ENCODE data around the gene TMEM39A.

Gene TMEM39A, protein sequence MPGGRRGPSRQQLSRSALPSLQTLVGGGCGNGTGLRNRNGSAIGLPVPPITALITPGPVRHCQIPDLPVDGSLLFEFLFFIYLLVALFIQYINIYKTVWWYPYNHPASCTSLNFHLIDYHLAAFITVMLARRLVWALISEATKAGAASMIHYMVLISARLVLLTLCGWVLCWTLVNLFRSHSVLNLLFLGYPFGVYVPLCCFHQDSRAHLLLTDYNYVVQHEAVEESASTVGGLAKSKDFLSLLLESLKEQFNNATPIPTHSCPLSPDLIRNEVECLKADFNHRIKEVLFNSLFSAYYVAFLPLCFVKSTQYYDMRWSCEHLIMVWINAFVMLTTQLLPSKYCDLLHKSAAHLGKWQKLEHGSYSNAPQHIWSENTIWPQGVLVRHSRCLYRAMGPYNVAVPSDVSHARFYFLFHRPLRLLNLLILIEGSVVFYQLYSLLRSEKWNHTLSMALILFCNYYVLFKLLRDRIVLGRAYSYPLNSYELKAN

DNA sequence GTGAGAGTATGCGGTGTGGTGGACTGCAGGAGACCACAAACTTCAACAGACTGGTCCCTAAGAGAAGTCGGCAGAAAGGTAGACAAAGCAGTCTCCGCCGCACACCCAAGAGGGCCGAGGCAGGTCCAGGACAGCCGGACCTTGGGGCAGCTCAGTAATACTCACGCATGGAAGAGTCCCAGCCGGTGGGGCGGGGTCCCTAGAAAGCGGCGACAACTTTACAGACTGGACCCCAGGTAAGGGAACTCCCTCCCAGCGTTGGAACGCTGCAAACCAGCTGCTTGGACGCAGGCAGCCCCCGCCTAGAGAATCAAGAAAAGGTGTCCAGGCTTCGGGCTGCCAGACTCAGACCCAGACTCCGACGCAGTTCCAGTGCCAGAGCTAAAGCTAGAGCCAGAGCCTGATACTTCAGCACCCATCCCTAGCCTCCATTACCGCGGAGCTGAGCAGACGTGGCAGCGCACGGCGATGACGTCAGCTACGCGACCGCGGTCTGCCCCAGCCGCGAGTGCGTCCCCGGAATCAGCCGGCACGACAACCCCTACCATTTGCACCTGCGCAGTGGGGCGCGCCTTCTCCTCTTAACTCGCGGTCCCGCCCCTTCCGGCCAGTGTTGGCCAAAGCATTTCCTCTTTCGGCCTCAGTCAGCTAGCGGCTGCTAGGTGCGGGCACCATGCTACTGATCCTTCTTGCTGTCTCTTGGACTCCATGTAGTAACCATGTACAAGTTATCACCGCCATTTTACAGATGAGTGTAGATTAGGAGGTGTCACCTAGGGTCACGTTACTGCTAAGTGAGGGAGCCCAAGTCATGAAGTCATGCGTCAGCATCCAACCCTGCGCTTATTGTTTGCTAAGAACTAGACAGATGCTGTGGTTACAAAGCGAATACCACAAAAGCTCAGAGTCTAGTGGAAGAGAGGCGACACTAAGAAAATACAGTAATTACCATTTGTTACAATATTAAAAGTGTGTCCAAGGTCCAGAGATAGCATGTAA is at the start of gene TMEM39A:
TSS of gene TMEM39A (minus strand) at position 445 of the 999 bp plus-strand sequence. CDS start 1,541 bp downstream, outside the sequence.
- peak; percentile 98 for DNase-seq

DNA sequence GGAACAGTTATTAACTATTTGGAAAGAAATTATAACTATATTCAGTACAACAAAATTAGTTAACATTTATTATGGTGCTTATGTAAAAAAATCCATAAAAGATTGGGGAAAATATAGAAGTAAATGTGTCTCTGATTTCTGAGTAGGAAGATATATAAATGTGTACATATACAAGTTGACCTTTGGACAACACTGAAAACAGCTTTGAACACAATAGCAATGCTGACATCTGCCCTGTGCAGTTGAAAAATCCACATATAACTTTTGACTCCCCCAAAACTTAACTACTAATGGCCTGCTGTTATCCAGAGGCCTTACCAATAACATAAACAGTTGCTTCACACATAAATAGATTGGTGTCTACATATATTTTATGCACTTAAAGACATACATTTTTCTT is 47.3 kb upstream of the TMEM39A start:
- DNase-seq, result no peak

DNA sequence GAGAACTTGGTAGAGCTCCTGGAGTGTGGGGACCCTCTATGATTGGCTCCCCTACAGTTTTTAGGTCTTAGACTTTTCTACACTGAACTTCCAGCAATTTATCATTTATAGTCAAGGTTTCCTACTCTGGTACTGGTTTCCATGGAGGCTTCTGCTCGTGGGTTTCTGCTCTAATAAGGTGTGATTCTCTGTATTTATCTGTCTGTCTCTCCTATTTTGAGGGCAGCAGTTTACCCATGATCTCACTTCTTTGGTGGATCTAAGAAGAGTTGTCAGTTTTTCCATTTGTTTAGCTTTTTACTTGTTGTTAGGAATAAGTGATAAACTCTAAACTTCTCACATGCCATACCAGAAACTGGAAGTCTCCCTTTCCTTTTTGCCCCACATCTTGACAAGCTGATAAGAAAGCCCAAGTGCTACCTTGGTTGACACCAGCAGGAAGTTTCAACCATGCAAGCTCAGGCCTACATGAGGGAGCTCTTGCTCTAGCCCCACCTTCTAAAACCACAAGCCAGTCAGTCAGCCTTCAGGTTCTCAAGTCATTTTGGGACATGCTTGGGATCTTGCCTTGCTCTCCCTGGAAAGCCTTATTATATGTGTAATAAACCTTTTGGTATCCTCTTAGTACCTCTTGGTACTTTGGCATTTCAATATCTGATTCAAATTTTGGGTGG is 44.9 kb upstream of the TMEM39A start:
- no peak for DNase-seq

DNA sequence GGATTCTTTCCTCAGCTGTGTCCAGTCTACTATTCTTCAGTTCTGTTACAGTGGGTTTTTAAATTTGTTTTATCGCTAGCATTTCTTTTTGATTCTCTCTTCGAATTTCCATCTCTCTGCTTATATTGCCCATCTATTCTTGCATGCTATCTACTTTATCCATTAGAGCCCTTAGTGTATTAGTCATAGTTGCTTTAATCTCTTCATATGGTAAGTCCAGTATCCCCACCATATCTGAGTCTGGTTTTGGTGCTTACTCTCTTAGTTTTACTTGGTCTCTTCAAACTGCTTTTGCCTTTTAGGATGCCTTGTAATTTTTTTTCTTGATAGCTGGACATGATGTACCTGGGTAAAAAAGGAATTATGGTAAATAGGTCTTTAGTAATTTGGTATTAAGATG is 44.0 kb upstream of the TMEM39A start:
- no peak for DNase-seq

DNA sequence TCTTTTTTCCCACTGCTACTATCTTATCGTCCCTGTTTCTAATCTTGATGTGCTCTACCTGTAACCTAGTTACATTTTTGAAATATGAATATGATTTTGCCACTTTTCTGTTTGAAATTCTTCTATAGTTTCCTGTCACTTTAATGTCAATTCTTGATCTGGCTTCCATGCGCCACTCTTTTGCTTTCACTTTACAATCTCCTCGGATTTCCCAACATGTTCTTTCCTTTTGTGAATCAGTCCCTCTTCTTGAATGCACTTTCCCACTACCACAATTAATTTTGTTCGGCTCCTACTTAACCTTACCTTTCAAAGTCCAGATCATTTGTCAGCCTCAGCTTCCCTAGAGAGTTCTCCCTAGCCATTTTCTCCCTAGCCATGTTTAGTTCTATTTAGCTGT is 43.2 kb upstream of the TMEM39A start:
- no peak for DNase-seq

DNA sequence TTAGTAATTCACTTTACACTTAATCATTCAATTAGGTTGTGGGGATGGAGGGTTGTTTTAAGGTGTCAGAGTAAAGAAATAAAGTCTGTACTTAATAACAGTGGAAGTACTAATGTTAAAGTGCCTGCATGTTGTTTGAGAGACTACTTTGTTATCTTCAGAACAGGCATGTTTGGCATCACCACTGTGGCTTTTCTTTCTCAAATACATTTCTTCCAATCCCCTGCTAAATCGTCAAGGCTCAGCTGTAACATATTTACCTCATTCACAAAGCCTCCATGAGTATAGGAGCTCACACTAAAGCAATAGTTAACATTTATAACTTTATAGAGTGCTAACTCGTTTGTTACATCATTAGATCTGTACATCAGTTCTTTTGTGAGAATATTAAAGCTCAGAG is 37.5 kb upstream of the TMEM39A start:
- no peak for DNase-seq

DNA sequence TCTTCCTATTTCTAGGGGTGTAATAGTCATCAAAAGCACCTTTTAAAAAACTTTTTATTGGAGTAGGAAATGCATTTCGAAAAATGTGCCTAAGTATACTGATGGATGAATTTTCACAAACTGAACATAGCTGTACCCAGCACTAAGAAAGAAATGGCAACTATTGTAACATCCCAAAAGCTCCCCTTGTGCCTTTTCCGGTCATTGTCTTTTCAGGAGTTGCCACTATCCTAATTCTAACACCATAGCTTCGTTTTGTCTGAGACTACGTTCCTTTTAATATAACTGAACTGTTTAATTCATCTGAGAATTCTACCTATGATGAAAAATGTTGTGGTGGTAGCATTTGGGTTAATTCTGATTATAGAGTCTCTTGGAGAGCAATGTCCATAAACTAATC is 36.9 kb upstream of the TMEM39A start:
- DNase-seq, result no peak

DNA sequence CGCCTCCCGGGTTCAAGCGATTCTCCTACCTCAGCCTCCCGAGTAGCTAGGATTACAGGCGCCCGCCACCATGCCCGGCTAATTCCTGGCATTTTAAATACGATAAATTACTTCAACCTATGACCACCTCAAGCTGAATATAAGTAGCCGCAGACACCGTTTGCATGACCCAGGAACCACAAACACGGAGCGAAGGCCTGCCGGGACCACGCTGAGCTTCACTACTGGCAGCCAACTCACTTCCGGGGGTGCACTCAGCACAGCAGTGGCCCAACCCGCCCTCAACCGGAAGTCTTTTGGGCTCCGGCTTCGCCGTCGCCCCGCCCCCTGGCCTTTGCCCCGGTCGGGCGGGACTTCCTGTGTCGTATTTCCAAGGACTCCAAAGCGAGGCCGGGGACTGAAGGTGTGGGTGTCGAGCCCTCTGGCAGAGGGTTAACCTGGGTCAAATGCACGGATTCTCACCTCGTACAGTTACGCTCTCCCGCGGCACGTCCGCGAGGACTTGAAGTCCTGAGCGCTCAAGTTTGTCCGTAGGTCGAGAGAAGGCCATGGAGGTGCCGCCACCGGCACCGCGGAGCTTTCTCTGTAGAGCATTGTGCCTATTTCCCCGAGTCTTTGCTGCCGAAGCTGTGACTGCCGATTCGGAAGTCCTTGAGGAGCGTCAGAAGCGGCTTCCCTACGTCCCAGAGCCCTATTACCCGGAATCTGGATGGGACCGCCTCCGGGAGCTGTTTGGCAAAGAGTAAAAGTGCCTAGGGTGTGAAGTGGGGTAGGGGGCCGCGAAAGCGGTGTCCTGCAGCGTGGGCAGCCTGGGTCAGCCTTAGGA is 35.0 kb upstream of the TMEM39A start, which contains the start of gene TIMMDC1:
TSS of gene TIMMDC1 (plus strand) at position 362 of the 826 bp plus-strand sequence. CDS start at position 549, 187 bp downstream.
- DNase-seq, result peak; percentile 97

DNA sequence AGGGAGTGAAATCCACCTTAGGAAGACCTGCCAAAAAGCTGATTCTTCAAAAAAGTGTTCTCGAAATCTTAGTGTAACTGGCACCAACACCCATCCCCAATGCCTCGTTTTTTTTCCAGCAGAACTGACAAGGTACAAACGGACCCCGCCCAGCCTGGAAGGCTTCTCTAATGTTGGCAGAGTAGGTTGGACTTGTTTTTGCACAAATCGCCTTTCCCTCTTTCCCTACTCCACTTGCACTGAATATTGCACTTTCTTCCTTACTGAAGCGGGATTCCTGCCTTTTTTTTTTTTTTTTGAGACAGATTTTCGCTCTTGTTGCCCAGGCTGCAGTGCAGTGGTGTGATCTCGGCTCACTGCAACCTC is 34.4 kb upstream of the TMEM39A start:
- no peak for DNase-seq

DNA sequence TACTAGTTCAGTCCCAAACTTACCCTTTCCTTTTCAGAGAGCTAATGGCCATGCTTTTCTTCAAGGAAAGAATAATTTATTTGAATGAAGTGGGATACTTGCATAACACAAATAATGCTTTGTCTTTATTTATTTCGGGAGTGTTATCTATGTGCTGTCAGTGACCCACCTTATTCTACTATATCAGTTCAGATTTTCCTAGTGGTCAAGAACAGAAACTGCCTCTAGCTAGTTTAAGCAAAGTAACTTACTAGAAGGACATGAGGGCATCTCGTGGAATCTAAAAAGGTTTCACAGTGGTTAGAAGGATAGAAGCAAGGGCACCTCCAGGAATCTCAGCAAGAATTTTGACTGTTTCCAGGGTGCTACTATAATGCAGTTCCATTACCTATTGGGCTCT is 31.2 kb upstream of the TMEM39A start:
- no peak for DNase-seq

DNA sequence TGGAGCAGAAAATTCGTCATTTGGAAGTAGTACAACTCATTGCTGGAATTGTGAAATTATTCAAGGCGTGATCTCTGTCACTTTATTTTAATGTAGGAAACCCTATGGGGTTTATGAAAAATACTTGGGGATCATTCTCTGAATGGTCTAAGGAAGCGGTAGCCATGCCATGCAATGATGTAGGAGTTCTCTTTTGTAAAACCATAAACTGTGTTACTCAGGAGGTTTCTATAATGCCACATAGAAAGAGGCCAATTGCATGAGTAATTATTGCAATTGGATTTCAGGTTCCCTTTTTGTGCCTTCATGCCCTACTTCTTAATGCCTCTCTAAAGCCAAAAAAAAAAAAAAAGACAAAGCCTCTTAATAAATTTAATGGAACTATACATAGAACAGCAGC is 29.4 kb upstream of the TMEM39A start:
- DNase-seq, result no peak

DNA sequence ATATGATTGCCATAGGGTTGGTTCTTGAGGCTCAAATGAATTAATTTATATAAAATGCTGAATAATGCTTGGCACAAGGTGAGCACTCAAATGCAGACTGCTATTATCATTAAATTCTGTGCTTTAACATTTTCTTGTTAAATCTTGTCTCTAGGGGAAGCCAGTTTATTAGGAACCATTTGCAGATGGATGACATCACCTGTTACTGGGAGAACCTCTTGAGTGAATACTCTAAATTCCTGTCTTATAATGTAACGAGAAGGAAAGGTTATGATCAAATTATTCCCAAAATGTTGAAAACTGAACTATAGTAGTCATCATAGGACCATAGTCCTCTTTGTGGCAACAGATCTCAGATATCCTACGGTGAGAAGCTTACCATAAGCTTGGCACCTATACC is 28.7 kb upstream of the TMEM39A start:
- no peak for DNase-seq

DNA sequence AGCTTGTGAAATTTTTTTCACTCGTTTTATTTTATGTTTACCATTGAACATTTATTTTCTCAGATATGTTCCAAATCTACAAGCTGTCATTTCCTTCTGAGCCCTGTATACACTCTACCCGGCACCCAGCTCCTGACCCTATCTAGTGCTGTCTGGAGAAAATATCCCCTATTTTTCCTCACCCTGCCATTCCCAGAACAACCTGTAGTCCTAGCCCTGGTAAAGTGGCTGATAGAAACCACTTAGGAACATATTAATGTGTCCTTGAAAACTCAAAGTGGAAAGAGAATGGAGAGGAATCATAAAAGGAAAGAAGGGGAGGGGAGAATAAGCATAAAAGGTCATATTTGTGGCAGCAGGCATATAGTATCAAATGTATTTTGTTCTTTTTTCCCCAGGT is 26.7 kb upstream of the TMEM39A start:
- no peak for DNase-seq

DNA sequence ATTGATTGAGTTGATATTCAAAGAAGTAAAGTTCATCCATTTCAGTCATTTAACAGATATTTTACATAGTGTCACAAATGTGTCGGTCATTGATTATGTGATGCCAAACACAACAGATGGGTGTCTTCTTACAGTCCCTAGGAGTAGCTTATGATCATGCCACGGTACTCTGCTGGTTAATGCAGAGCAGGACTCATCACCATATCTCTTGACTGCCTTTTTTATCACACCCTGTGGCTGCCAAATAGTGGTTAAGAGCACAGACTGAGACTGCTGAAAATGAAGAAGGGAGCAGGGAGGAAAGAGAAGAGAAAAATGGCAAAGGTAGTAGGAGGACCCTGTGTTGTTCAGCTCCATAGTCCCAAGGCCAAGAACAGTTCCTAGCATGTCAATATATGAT is 22.1 kb upstream of the TMEM39A start:
- DNase-seq, result no peak

DNA sequence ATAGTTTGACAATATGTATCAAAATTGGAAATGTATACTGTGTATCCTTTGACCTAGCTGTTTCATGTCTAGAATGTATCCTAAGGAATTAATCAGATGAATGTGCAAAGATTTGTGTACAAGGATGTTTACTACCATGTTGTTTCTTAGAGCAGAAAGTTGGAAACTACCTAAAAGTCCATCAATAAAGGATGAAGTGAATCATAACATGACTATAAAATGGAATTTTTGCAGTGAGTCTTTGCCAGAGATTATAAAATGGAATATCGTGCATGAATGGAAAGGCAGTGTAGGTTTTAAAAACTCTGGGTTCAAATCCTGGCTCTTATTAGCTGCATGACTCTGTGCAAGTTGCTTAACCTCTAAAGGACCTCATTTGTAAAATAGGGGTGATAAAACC is 19.7 kb upstream of the TMEM39A start:
- DNase-seq, result no peak

DNA sequence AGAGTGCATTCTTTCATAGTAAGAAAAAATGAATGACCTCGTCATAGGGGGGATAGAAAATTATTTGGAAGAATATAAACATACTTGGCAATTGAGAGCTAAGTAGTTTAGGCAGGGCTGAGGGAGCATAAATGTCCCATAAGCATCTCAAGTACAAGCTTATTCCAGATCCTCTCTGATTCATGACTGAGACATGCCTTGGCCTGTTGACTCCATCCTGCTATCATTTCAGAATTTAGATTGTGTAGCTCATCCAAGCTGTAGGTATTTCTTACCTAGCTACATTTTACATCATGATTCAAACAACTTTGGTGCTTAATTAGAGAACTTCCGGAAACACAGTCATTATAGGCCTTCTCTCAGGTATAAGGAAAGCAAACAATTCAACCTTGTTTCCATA is 17.7 kb upstream of the TMEM39A start:
- DNase-seq, result no peak

DNA sequence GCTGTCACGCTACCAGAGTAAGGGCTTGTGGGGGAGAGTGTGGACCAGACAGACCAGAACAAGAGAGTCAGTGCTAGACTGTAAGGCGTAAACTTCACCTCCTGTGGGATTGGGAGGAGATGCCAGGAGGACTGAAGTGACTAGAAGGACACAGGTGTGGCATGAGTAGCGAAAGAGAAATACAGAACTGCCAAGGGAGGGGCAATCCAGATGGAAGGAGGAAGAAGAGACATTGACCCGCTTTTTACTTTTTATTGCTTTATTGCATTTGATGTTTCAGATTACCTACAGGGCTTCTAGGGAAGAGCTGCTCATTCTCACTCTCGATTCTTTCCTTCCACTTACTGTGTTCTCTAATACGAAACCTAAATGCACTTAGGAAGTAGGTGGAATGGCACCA is 7.5 kb upstream of the TMEM39A start:
- no peak for DNase-seq

DNA sequence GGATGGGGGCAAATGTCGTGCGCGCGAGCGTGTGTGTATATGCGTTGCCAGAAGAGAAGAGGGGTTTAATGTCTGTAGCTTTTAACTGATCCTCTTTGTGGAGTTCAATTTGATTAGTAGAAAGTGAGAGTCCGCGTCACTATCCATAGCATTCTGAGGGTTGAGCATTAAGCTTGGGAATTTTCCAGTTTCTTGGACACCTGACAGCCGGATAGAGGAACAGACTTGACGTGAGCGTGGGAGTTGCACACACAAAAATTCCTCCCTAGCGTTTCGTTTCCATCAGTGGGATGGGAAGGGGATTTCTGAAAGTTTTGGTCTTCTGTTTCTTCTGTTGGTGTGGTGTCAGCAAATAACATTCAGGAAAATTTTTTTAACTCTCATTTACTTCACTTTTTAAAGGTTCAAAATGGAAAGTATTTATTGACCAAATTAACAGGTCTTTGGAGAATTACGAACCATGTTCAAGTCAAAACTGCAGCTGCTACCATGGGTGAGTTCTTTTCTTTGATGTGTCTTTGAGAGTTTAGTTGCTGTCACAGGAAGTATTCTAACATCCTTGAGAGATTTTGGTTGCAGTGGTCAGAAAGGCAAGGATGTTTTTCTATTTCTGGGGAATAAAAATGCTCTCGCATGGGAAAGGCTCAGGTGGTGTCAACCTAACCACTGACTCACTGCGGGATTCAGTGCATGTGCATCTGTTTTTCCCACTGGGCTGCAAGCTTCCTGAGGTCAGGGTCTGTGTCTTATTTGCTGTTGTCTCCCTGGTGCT is 6.2 kb upstream of the TMEM39A start:
- DNase-seq, result no peak

DNA sequence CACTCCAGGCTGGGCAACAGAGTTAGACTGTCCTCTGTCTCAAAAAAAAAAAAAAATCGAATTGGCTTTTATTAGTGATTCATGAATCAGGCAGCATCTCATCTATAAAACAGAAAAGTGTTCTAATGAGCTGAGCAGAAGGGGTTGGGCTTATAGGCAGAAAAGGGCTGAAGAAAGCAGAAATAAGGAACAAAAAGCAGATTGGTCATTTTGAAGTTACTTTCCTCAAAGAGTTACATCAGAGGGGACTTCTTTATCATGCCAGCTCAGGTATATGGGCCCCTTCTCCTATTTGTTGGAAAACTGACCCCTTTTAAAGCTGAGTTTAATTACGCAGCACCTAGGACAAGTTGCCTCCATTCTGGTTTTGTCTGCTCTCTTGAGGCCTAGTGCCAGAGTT is 4.6 kb upstream of the TMEM39A start:
- no peak for DNase-seq

DNA sequence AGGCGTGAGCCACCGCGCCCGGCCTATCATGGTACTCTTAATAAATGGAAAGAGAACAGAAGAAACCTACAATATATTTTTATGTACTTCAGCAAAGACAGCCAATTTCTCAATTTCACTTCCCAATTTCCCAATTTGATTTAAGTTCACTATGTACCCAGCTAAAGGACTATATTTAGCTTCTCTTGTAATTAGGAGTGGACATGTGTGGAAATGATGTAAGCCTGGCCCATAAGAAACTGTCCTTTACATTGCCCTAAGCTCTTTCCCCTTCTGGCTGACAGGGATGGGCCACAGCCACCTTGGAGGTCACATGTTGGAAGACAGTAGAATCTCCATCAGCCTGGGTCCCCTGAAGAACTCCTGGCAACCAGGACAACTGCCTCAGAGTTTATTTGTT is 6.2 kb downstream of the TMEM39A start:
- DNase-seq, result no peak

DNA sequence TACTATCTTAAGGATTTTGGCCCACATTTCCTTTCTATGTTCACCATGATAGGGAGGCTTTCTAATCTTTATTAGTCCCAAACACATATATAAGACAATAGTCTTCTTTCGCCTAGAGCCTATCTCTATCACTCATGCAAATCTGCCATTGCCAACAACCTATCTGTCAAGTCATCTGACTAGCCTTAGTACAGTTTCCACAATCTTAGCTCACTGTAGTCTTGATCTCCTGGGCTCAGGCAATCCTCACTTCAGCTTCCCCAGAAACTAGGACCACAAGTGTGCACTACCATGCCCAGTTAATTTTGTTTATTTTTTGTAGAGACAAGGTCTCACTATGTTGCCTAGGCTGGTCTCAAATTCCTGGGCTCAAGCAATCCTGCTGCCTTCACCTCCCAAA is 6.9 kb downstream of the TMEM39A start:
- no peak for DNase-seq

Measured in CD4-positive, alpha-beta T cell treated with Interleukin-6 for 4 hours (primary cell).